NOMO-1 (cell line): ENCODE results near the gene P4HTM.
A peak's percentile ranks its signal among the peaks of the same experiment; 100 is the strongest.
"Not testable (repeated sequence)": the region's sequence is repeated elsewhere in the genome, so short reads cannot be mapped to it uniquely, and the experiment has no call there.

Experiments used
- DNase-seq, 2 experiments: peaks; one replicate each; lab custom pipeline; 2025; ENCODE audit not compliant: unreplicated experiment in 2 of 2; lab: John Stamatoyannopoulos, UW

Gene P4HTM

DNA sequence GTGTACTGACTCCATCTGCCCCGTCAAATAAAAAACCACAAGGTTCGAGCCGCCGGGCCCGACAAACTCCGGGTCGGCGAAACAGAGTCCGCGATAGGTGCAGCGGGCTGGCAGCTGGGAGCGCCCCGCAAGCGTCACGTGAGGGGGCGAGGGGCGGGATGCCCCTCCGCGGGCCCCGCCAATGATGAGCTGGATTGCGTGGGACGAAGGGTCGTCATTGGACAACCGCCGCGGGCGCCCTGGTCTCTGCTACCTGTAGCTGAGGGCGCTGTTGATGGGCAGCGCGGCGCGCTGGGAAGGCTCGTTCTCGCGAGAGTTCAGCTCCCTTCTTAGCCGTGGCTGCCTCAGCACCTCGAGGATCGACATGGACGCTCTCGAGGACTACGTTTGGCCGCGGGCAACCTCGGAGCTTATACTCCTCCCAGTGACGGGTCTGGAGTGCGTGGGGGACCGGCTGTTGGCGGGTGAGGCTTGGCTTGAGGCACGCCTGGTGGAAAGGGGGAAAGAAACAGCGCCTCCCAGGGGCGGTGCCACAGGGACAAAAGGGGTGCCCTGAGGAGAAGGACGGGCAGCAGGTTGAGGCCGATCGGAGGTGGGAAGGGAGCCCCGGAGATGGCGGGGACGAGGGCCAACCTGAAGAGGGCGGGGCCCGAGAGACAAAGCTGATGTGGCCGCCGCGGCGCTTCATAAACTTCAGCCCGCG, 17.2 kb downstream of the P4HTM start, which contains the start of gene WDR6:
TSS of gene WDR6 (plus strand) at position 324 of the 703 bp plus-strand sequence. CDS start at position 365, 41 bp downstream.
- peak; percentile 96 to 97 for DNase-seq

DNA sequence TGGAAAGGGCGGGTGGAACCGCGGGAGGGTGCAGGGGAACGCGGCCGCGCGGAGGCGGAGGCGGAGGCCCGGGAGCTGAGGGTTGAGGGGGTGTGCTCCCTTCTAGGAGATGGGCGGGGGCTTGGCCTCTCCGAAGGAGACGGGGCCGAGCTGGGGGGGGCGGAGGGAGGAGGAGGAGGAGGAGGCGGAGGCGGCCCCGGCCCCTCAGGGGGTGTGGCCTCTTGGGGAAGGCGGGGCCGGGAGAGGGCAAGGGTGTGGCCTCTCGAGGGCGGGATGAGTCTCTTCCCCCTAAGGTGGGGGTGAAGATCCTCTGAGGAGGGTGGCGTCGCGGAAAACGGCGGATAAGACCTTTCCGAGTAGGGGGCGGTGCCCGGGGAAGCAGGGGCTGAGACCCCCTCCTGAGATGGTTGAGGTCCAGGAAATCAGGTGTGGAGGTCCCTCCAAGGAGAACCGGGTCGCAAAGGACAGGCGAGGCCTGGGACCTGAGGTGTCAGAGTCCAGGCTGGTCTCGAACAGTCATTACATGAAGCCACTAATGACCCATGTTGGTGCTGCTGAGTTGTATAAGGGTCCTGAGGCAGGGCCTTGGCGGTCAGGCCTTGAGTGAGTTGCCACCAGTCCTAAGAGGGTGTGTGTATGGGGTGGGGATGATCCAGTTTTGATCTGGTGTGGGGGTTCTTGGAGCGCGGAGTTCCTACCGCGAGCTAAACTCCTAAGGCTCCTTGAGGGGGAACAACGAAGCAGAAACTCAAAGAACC, 17.9 kb downstream of the P4HTM start:
- DNase-seq = peak; percentile 84 to 90

DNA sequence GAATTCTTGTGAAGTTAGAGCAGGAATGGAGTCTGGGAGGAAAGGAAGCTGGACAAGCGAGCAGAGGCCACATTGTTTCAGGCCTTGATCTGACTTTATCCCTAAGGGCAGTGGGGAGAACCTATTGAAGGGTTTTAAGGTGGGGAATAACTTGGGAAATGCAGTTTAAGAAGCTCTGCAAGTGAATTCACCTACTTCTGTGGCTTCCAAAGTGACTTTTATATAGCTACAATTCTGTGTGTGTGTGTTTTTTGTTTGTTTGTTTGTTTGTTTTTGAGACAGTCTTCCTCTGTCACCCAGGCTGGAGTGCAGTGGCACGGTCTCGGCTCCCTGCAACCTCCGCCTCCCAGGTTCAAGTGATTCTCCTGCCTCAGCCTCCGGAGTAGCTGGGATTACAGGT, 18.6 kb downstream of the P4HTM start:
- not testable (repeated sequence) for DNase-seq

DNA sequence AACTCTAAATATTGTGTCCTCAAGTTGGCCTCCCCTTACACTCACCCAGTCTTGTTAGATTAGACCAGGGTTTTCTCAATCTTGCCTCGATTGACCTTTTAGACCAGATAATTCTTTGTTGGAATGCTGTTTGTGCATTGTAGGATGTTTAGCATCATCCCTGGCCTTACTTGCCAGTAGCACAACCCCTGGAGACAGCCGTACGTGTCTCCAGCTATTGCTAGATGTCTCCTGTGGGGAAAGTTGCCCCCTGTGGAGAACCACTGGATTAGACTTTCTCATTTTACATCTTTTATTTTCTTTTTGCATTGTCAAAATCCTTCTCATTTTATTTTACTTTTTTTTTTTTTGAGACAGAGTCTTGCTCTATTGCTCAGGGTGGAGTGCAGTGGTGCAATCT, 19.4 kb downstream of the P4HTM start:
- DNase-seq = no peak

DNA sequence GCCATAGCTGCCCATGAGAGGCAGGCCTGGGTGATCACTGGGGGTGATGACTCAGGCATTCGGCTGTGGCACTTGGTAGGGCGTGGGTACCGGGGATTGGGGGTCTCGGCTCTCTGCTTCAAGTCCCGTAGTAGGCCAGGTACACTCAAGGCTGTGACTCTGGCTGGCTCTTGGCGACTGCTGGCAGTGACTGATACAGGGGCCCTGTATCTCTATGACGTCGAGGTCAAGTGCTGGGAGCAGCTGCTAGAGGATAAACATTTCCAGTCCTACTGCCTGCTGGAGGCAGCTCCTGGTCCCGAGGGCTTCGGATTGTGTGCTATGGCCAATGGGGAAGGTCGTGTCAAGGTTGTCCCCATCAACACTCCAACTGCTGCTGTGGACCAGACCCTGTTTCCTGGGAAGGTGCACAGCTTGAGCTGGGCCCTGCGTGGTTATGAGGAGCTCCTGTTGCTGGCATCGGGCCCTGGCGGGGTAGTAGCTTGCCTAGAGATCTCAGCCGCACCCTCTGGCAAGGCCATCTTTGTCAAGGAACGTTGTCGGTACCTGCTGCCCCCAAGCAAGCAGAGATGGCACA, 22.5 kb downstream of the P4HTM start:
- DNase-seq = no peak

DNA sequence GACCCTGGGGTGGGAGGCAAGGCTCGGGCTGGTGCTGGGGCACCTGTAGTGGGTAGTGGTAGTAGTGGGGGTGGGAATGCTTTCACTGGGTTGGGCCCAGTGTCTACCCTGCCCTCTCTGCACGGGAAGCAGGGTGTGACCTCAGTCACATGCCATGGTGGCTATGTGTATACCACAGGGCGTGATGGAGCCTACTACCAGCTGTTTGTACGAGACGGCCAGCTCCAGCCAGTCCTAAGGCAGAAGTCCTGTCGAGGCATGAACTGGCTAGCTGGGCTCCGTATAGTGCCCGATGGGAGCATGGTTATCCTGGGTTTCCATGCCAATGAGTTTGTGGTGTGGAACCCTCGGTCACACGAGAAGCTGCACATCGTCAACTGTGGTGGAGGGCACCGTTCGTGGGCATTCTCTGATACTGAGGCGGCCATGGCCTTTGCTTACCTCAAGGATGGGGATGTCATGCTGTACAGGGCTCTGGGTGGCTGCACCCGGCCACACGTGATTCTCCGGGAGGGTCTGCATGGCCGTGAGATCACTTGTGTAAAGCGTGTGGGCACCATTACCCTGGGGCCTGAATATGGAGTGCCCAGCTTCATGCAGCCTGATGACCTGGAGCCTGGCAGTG, 23.2 kb downstream of the P4HTM start:
- DNase-seq = no peak

DNA sequence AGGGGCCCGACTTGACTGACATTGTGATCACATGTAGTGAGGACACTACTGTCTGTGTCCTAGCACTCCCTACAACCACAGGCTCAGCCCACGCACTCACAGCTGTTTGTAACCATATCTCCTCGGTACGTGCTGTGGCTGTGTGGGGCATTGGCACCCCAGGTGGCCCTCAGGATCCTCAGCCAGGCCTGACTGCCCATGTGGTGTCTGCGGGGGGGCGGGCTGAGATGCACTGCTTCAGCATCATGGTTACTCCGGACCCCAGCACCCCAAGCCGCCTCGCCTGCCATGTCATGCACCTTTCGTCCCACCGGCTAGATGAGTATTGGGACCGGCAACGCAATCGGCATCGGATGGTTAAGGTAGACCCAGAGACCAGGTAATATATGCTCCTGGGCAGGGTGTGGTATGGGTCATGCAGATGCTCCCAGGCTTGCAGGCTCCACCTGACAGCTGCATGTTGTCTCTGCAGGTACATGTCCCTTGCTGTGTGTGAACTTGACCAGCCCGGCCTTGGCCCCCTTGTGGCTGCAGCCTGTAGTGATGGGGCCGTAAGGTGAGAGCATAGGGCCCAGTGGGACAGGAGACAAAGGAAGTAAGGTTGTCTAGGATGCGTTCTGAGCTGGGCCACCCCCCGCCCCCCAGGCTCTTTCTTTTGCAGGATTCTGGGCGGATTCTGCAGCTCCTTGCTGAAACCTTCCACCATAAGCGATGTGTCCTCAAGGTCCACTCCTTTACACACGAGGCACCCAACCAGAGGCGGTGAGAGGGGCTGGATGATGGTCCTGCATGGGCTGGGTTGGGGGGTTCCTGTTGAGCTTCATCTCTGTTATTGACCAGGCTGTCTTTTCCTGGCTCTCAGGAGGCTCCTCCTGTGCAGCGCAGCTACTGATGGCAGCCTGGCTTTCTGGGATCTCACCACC, 24.0 kb downstream of the P4HTM start:
- DNase-seq = peak; percentile 29 to 31

DNA sequence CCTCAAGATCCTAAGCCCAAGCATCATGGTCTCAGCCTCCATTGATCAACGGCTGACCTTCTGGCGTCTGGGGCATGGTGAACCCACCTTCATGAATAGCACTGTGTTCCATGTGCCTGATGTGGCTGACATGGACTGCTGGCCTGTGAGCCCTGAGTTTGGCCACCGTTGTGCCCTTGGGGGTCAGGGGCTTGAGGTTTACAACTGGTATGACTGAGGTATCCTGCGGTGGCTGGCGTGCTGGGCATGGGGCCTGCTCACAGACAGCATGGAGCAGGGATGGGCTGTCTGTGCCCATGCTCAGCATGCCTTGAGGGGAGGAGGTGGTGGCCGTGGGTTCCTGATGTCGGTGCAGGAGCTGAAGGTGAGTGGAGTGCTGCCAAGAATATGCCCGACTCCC, 25.0 kb downstream of the P4HTM start:
- DNase-seq = no peak

DNA sequence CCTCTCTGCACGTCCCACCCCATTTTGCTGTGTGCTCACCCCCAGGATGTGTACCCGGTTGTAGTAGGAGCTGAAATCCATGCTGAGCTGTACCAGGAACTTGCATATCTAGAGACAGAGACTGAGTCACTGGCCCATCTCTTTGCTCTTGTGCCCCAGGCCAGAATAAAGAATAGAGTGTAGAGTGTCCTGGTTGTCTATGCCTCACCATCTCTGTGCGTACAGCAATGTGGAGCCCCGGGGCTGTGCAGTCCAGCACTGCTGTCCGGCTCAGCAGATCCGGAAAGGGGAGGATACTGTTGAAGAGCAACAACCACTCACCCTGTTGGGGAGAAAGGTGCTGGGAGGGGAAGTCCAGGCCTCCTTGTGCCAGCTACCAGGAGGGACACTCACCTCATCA, 25.7 kb downstream of the P4HTM start:
- no peak for DNase-seq

DNA sequence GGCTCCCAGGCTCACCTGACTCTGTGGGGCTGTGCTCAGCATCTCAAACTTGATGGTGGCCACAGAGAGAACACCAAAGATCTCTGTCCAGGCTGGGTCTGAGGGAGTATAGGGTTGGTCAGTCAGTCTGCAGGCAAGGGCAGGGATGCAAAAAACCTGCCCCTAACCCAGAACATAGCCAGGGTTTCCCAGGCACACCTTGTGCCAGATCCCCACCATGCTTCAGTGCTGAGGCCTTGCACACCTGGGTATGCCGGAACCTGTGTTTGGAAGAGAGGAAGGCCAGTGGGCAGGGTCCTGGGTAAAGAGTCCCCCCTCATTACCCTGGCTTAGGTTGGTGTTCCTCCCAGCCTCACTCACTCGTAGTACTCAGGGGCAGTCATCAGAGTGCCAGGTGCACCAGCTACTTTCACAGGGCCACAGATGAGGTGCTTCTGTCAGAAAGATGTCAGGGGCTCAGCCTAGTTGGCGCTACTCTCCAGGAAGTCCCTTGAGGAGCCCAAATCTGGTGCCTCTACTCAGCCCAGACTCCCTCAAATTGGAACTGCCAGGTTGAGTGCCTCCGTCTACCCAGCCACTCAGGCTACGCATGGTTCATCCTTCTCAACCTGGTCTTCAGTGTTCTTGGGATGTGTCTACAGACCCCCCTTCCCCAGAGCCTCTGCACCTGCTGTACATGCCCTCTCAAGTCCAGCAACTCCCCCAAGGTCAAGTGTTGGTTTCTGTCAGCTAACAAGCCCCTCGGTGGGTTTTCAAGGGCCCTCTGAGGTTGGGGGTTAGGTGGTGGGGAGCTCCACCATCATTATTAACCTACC, 26.6 kb downstream of the P4HTM start:
- DNase-seq = no peak

DNA sequence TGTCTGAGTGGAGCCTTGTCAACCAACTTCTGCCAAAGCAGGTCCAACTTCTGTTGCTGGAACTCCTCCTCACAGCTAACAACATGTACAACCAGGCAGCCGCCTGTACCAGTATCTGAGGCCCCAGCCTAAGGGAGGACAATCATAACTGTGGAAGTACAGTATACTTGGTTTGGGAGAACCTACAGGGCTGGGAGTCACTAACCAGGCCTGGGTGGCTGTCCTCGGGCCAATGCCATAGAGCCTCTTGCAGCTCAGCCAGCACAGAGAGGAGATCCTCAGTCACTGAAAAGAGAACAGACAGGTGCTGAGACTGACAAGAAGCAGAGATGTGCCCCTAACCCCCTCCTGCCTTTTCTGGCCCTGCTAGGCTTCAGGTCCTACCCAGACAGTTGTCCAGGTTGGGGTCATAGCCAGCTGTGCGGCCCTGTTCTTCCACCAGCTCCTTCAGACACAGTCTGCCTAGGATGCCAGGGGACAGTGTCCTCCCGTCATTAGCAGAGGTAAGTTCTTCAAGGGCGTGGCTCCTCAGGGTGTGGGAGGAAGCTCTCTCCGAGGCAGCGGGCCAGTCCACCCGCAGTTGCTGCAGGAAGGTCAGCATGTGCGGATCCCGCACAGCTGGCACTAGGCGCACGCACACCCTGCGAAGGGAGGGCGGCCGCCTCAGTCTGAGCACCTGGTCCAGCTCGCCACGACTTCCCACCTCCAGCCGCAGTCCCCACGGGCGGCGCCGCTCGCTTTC, 27.4 kb downstream of the P4HTM start:
- peak; percentile 49 to 67 for DNase-seq

DNA sequence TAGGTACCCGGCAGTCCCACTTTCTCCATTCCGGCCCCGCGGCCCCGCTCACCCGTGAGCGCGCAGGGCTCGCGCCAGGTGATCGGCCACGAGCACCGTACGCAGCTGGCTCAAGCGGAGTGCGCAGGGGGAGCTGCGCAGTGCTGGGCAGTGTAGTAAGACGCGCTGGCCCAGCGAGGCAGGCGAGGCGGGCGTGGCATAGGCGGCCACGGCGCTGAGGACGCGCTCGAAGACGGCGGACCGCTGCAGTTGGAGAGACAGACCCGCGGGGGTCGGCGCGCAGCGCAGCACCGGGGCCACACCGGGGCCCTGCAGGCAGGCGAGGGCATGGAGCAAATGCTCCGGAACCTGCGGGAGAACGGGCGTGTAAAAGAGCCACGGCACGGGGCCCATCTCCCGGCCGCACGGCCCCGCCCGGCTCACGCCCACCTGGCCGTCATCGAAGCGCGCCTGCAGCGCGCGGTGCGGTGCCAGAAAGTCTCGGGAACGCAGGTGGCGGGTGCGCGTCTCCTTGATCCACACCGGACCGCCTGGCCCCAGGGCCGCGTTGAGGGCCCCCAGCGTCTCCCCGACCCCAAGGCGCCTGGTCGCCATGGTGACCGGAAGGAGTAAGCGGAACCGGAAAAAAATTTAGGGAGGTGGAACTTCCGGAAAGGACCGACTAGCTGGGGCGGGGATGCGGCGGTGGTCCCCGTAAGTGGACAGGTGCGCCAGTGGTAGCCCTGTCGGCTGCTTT, 28.1 kb downstream of the P4HTM start, which contains the start of gene DALRD3:
TSS of gene DALRD3 (minus strand) at position 610 of the 736 bp plus-strand sequence. CDS start at position 594, 16 bp downstream.
- peak; percentile 73 to 86 for DNase-seq

DNA sequence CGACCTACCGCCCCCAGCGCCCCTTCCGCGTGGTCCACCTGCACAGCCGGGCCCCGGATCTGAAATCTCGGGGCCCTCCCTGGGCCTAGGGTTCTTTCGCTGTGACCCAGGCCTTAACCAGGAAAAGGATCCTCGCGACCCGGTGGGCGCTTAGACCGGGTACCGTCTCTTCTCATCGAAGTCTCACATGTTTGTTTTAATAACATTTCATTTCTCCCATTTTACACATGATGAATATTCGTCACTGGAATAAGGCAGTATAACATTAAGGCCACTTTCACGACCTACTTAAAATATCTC, 28.6 kb downstream of the P4HTM start:
- DNase-seq = peak in 1 of 2 experiments; percentile 61

DNA sequence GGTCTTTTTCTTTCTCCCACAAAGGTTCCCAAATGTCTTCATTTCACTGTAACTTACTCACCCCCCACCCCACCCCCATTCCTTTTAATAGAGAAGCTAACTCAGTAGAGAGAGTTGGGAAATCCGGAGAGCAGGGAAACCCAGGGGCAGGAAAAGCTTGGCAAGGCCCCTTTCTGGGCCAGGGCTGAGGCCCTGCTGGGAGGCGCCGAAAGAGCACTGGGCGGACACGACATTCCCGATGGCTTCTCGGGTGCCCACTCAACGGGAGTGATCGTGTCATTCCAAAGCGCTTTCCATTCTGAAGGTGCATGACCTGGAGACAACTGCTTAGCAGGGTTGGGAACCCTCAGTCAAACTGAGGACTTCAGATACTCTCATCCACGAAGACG, 29.9 kb downstream of the P4HTM start:
- DNase-seq = no peak

DNA sequence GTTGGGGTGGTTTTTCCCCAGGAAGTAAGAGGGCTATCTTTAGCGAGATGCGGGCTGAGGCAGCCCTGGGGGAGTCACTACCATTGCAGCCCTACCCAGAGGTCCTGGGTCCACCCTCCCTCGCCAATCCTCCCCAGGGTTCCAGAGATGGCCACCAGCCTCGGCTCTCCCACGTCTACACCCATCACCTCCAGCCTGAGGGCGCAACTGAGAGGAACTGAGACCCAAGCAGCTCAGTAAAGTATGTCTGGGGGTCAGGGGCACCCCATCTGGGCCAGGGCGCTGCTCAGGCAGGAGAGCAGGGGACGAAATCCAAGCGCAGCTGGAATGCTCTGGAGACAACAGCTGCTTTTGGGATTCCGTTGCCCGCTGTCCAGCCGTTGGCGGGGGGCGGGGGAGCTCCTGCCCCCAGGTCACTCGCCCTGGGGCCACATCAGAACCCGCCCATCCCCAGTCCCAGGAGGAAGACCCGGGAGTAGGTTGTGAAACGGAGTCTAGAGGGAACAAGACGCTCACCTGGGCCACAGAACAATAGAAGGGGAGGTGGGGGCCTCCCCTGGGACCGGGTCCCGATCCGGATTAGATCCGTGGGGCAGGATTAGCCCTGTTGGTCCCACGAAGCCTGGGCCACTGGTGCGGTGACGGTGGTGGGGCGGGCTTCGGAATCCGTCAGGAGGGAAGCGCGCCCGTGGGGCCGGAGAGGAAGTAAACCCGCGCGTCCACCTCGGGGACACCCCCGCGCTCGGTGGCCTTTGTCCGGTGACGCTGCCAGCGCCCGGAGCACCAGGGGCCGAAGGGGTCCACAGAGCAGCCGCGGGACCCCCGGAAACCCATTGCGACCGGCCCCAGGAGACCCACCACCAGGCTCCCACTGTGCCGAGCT, 30.5 kb downstream of the P4HTM start:
- peak; percentile 25 to 54 for DNase-seq

DNA sequence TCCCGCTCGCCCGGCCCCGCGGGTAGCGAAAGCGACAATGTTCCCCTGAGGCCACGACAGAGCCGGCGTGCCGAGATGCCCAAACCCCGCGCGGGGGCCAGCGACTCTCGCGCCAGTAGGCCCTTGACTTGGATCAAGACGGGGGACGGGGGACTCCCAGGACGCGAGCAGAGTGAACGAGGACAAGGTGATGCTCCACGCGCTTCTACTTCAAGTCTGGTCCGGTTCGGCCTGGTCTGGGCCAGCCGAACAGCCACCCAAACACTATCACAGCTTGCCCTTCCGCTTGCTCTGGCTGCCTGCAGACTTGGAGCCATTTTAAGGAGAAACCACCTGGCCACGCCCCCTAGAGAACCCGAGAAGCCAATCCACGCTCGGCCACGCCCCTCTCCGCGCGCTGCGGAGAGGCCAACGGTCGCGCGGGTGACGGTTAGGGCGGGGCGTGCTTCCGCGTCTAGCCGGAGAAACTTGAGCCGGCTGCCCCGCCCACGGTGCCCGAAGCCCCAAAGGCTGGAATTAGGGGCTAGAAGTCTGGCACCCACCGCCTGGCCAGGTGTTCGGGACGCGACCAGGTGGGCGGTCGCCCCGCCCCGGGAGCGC, 31.3 kb downstream of the P4HTM start:
- DNase-seq = peak; percentile 96 to 97
